K562 (cell line): ENCODE data around the gene GTF2H4. TPM values are rescaled to one million over a fixed set of nuclear protein-coding genes. Genes with fewer than 3 reads are reported as not detected.

Source experiments
- CBFB ChIP-seq: sonication (generic); formaldehyde crosslinking; IDR thresholded peaks from 2 replicates; pipeline ENCODE4 v1.4.0; 2020; ENCODE audit warnings: mild to moderate bottlenecking, missing genetic modification reagents
- ELF1 ChIP-seq: fragments of 200-800 bp; sonication (Bioruptor generic); IDR thresholded peaks from 2 replicates; pipeline ENCODE4 v1.6.1; 2016; ENCODE audit warnings: missing genetic modification characterization, missing compliant biosample characterization
- GATA2 ChIP-seq: sonication (generic); formaldehyde crosslinking; IDR thresholded peaks from 2 replicates; pipeline ENCODE4 v1.4.0; 2020; ENCODE audit warnings: mild to moderate bottlenecking, missing genetic modification reagents
- HCFC1 ChIP-seq: IDR thresholded peaks from 2 replicates; pipeline ENCODE4 v1.6.1; 2012; ENCODE audit warnings: low read depth, low read length, improper control_type of control experiment
- KLF6 ChIP-seq: fragments of 250-450 bp; sonication (Bioruptor Pico); IDR thresholded peaks from 2 replicates; pipeline ENCODE4 v1.4.0; 2020; ENCODE audit warnings: mild to moderate bottlenecking, moderate library complexity, borderline replicate concordance
- MECOM ChIP-seq: fragments of 250-450 bp; sonication (Bioruptor Pico); IDR thresholded peaks from 2 replicates; pipeline ENCODE4 v1.8.0; 2022; ENCODE audit warnings: inconsistent platforms
- MED1 ChIP-seq: sonication (generic); formaldehyde crosslinking; IDR thresholded peaks from 2 replicates; pipeline ENCODE4 v1.8.1; 2023; ENCODE audit warnings: missing genetic modification reagents, borderline replicate concordance
- NR4A1 ChIP-seq, 2 experiments: fragments of 250-450 bp in 1 of 2; fragments of 450-650 bp in 1 of 2; sonication (Bioruptor Pico) in 1 of 2; IDR thresholded peaks; 2 replicates each; pipeline versions ENCODE4 v1.4.0 to v1.6.1; 2016 to 2020; ENCODE audit warnings: mild to moderate bottlenecking in 2 of 2, missing compliant biosample characterization in 1 of 2, missing genetic modification characterization in 1 of 2, moderate library complexity in 1 of 2
- RB1 ChIP-seq: fragments of 450-650 bp; IDR thresholded peaks from 2 replicates; pipeline ENCODE4 v1.6.1; 2017; ENCODE audit warnings: low read depth, mild to moderate bottlenecking
- ZNF444 ChIP-seq: fragments of 250-450 bp; sonication (Bioruptor Pico); IDR thresholded peaks from 2 replicates; pipeline ENCODE4 v1.4.0; 2020; ENCODE audit warnings: mild to moderate bottlenecking, moderate library complexity
- polyA plus RNA-seq, 8 experiments: library from polyadenylated mRNA; depleted of rRNA in 4 of 8; stranded (reverse) in 5 of 8; unstranded in 3 of 8; fragments of >200 nt; fragmentation: Nextera tagmentation in 2 of 8; fragmentation: Illumina TruSeq in 1 of 8; extraction: Ambion mirVana in 2 of 8; extraction: Trizol in 1 of 8; gene quantifications; 2 replicates each; pipeline versions ENCODE4 v1.2.1 to v1.2.3, GENCODE V29; 2011 to 2014; ENCODE audit warnings: inconsistent platforms in 1 of 8, missing spikeins in 1 of 8
- total RNA-seq, 7 experiments: library from RNA; depleted of rRNA in 6 of 7; stranded (reverse); fragments of >200 nt in 6 of 7; fragmentation: Illumina TruSeq in 2 of 7; extraction: Trizol in 2 of 7; gene quantifications; 2 replicates each; pipeline versions ENCODE4 v1.2.1 to v1.2.3, GENCODE V29; 2011 to 2021; ENCODE audit warnings: low replicate concordance in 1 of 7
- TF ChIP-seq, protein P1 (sequence below): fragments of 450-650 bp; IDR thresholded peaks from 2 replicates; pipeline ENCODE4 v1.6.1; 2016; ENCODE audit warnings: mild to moderate bottlenecking, moderate library complexity
- TF ChIP-seq, protein P2 (sequence below): IDR thresholded peaks from 2 replicates; pipeline ENCODE4 v1.6.1; 2011; ENCODE audit warnings: borderline replicate concordance, low read depth, mild to moderate bottlenecking, moderate library complexity, low read length; ENCODE audit not compliant: insufficient read depth, poor library complexity, severe bottlenecking
- TF ChIP-seq, protein P3 (sequence below): fragments of 250-450 bp; sonication (Bioruptor Pico); IDR thresholded peaks from 2 replicates; pipeline ENCODE4 v1.8.0; 2021; ENCODE audit warnings: moderate library complexity, mild to moderate bottlenecking, inconsistent platforms

The GTF2H4 gene
- total and polyA plus RNA-seq, 9 of the 15 experiments (the other 6 are each of a cell fraction or from before 2014, with no cell fraction given): 3.6 to 86.1 (median 39.6) TPM

DNA sequence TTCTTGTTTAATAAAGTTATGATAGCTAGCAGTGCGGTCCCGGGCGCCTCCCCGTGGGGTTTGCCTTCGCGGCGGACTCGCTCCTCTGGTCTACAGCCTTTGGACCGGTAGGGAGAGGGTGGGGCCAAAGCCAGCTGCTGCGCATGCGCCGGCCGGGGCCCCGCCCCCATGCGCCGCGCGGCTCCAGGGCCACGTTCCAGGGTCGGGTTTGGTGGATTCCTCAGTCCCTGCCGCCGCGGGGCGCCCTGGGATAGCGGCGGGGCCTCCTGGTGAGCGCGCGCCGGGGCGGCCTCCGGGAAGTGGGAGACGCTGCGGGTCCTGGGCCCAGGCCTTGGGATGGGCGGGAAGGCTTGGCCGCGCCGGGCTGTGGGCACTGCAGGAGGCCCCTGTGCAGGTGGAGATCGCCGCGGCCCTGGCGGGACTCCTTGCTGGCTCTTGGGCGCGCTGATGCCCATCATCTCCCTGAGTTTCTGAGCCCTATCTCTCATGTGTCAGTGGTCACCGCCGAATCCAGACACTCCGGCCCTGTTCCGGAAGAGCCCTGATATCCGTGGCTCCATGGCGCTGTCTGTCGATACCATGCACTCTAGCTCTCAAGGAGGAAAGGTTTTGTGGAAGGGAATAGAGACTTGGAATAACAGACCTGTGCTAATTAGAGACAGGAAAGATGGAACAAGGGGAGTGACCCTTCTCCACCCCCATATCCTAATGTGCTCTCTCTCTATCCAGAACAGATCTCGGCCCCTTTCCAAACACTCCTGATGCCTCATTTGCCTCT is 6.3 kb downstream of the GTF2H4 start, which contains the start of gene VARS2 (continued):
- TF ChIP-seq, protein P1, sequence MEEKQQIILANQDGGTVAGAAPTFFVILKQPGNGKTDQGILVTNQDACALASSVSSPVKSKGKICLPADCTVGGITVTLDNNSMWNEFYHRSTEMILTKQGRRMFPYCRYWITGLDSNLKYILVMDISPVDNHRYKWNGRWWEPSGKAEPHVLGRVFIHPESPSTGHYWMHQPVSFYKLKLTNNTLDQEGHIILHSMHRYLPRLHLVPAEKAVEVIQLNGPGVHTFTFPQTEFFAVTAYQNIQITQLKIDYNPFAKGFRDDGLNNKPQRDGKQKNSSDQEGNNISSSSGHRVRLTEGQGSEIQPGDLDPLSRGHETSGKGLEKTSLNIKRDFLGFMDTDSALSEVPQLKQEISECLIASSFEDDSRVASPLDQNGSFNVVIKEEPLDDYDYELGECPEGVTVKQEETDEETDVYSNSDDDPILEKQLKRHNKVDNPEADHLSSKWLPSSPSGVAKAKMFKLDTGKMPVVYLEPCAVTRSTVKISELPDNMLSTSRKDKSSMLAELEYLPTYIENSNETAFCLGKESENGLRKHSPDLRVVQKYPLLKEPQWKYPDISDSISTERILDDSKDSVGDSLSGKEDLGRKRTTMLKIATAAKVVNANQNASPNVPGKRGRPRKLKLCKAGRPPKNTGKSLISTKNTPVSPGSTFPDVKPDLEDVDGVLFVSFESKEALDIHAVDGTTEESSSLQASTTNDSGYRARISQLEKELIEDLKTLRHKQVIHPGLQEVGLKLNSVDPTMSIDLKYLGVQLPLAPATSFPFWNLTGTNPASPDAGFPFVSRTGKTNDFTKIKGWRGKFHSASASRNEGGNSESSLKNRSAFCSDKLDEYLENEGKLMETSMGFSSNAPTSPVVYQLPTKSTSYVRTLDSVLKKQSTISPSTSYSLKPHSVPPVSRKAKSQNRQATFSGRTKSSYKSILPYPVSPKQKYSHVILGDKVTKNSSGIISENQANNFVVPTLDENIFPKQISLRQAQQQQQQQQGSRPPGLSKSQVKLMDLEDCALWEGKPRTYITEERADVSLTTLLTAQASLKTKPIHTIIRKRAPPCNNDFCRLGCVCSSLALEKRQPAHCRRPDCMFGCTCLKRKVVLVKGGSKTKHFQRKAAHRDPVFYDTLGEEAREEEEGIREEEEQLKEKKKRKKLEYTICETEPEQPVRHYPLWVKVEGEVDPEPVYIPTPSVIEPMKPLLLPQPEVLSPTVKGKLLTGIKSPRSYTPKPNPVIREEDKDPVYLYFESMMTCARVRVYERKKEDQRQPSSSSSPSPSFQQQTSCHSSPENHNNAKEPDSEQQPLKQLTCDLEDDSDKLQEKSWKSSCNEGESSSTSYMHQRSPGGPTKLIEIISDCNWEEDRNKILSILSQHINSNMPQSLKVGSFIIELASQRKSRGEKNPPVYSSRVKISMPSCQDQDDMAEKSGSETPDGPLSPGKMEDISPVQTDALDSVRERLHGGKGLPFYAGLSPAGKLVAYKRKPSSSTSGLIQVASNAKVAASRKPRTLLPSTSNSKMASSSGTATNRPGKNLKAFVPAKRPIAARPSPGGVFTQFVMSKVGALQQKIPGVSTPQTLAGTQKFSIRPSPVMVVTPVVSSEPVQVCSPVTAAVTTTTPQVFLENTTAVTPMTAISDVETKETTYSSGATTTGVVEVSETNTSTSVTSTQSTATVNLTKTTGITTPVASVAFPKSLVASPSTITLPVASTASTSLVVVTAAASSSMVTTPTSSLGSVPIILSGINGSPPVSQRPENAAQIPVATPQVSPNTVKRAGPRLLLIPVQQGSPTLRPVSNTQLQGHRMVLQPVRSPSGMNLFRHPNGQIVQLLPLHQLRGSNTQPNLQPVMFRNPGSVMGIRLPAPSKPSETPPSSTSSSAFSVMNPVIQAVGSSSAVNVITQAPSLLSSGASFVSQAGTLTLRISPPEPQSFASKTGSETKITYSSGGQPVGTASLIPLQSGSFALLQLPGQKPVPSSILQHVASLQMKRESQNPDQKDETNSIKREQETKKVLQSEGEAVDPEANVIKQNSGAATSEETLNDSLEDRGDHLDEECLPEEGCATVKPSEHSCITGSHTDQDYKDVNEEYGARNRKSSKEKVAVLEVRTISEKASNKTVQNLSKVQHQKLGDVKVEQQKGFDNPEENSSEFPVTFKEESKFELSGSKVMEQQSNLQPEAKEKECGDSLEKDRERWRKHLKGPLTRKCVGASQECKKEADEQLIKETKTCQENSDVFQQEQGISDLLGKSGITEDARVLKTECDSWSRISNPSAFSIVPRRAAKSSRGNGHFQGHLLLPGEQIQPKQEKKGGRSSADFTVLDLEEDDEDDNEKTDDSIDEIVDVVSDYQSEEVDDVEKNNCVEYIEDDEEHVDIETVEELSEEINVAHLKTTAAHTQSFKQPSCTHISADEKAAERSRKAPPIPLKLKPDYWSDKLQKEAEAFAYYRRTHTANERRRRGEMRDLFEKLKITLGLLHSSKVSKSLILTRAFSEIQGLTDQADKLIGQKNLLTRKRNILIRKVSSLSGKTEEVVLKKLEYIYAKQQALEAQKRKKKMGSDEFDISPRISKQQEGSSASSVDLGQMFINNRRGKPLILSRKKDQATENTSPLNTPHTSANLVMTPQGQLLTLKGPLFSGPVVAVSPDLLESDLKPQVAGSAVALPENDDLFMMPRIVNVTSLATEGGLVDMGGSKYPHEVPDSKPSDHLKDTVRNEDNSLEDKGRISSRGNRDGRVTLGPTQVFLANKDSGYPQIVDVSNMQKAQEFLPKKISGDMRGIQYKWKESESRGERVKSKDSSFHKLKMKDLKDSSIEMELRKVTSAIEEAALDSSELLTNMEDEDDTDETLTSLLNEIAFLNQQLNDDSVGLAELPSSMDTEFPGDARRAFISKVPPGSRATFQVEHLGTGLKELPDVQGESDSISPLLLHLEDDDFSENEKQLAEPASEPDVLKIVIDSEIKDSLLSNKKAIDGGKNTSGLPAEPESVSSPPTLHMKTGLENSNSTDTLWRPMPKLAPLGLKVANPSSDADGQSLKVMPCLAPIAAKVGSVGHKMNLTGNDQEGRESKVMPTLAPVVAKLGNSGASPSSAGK: peak; percentile 84
- TF ChIP-seq MECOM (CRISPR knock-in tag) (0 out of 2 replicates have a peak, but pooled peaks have one; percentile 14), CBFB (CRISPR knock-in tag) (no peak; the same call in 1 of the 2 replicates), ELF1 (peak; percentile 76), GATA2 (no peak), RB1 (peak; percentile 94), MED1 (CRISPR knock-in tag) (no peak), HCFC1 (peak; percentile 47; the same call in 1 of the 2 replicates), NR4A1 (CRISPR knock-in tag; IDR thresholded peaks at IDR 0.05) (0 out of 2 replicates have a peak, but pooled peaks have one; percentile 72), NR4A1 (tag; IDR thresholded peaks at IDR 0.05) (no peak), KLF6 (peak; percentile 23; the same call in 1 of the 2 replicates), ZNF444 (CRISPR knock-in tag) (no peak)
- TF ChIP-seq, protein P2, sequence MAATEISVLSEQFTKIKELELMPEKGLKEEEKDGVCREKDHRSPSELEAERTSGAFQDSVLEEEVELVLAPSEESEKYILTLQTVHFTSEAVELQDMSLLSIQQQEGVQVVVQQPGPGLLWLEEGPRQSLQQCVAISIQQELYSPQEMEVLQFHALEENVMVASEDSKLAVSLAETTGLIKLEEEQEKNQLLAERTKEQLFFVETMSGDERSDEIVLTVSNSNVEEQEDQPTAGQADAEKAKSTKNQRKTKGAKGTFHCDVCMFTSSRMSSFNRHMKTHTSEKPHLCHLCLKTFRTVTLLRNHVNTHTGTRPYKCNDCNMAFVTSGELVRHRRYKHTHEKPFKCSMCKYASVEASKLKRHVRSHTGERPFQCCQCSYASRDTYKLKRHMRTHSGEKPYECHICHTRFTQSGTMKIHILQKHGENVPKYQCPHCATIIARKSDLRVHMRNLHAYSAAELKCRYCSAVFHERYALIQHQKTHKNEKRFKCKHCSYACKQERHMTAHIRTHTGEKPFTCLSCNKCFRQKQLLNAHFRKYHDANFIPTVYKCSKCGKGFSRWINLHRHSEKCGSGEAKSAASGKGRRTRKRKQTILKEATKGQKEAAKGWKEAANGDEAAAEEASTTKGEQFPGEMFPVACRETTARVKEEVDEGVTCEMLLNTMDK: peak; percentile 44
- TF ChIP-seq, protein P3, sequence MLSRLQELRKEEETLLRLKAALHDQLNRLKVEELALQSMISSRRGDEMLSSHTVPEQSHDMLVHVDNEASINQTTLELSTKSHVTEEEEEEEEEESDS (CRISPR knock-in tag): no peak
